Keratinocyte (primary cell): ENCODE data around the gene DHRS4. TPM values are rescaled to one million over a fixed set of nuclear protein-coding genes. Genes with fewer than 3 reads are reported as not detected.
"Not testable (repeated sequence)": the region's sequence is repeated elsewhere in the genome, so short reads cannot be mapped to it uniquely, and the experiment has no call there.

Experiments used
- DNase-seq: peaks from one replicate; pipeline ENCODE4 v3.0.0-alpha.2; 2011; ENCODE audit warnings: low read depth, missing footprints, low spot score
- FAIRE-seq: peaks from 2 replicates; lab custom pipeline; 2011; peaks lifted over from hg19 to GRCh38; lab: Jason Lieb, UNC
- H2AFZ ChIP-seq: 2 replicates; pipeline ENCODE4 v1.6.0; 2012; ENCODE audit warnings: low read length, control low read depth, inconsistent platforms; ENCODE audit not compliant: control insufficient read depth
- H3K27ac ChIP-seq: 2 replicates; pipeline ENCODE4 v1.5.1; 2011; ENCODE audit warnings: low read length; ENCODE audit not compliant: control insufficient read depth, insufficient read depth
- H3K27me3 ChIP-seq: 3 replicates; pipeline ENCODE4 v1.6.0; 2011; ENCODE audit warnings: low read length; ENCODE audit not compliant: control insufficient read depth, insufficient read depth; ENCODE audit errors: extremely low read depth
- H3K36me3 ChIP-seq, 2 experiments: 2 replicates in 1 of 2; 3 replicates in 1 of 2; pipeline ENCODE4 v1.5.1; 2011; ENCODE audit warnings: low read length in 2 of 2, mild to moderate bottlenecking in 1 of 2; ENCODE audit not compliant: control insufficient read depth in 2 of 2, insufficient read depth in 2 of 2; ENCODE audit errors: extremely low read depth in 1 of 2
- H3K4me1 ChIP-seq: 3 replicates; pipeline ENCODE4 v1.5.1; 2011; ENCODE audit warnings: low read length; ENCODE audit not compliant: control insufficient read depth, insufficient read depth; ENCODE audit errors: extremely low read depth
- H3K4me2 ChIP-seq: 3 replicates; pipeline ENCODE4 v1.6.0; 2011; ENCODE audit warnings: low read depth, low read length; ENCODE audit not compliant: control insufficient read depth, insufficient read depth; ENCODE audit errors: extremely low read depth
- H3K4me3 ChIP-seq, 3 experiments: fragments of 200-600 bp in 1 of 3; sonication (generic) in 1 of 3; 2 replicates in 2 of 3; 3 replicates in 1 of 3; pipeline ENCODE4 v1.5.1; 2011 to 2016; ENCODE audit warnings: low read length in 3 of 3, mild to moderate bottlenecking in 3 of 3, control low read depth in 2 of 3, inconsistent platforms in 1 of 3, low read depth in 1 of 3, mixed read lengths in 1 of 3, mixed run types in 1 of 3, moderate library complexity in 1 of 3; ENCODE audit not compliant: control insufficient read depth in 2 of 3, insufficient read depth in 2 of 3; ENCODE audit errors: extremely low read depth in 1 of 3
- H3K79me2 ChIP-seq: 2 replicates; pipeline ENCODE4 v1.6.0; 2012; ENCODE audit warnings: low read length; ENCODE audit not compliant: control insufficient read depth, insufficient read depth
- H3K9ac ChIP-seq: 3 replicates; pipeline ENCODE4 v1.6.0; 2011; ENCODE audit warnings: low read length; ENCODE audit not compliant: control insufficient read depth, insufficient read depth; ENCODE audit errors: extremely low read depth
- H3K9me1 ChIP-seq: 3 replicates; pipeline ENCODE4 v1.6.0; 2011; ENCODE audit warnings: low read length; ENCODE audit not compliant: control insufficient read depth, insufficient read depth; ENCODE audit errors: extremely low read depth
- H3K9me3 ChIP-seq: 2 replicates; pipeline ENCODE4 v1.5.1; 2012; ENCODE audit warnings: low read depth, low read length; ENCODE audit not compliant: control insufficient read depth
- H4K20me1 ChIP-seq: 3 replicates; pipeline ENCODE4 v1.6.0; 2011; ENCODE audit warnings: low read length; ENCODE audit not compliant: control insufficient read depth, insufficient read depth; ENCODE audit errors: extremely low read depth
- CTCF ChIP-seq, 3 experiments: IDR thresholded peaks in 1 of 3; conservative IDR thresholded peaks in 1 of 3; optimal IDR thresholded peaks in 1 of 3; 2 replicates in 2 of 3; 3 replicates in 1 of 3; pipeline versions ENCODE3 to v1.5.1; 2011; ENCODE audit warnings: low read length in 3 of 3, mild to moderate bottlenecking in 3 of 3, moderate library complexity in 2 of 3, control low read depth in 1 of 3, inconsistent platforms in 1 of 3; ENCODE audit not compliant: insufficient read depth in 2 of 3; ENCODE audit errors: extremely low read depth in 1 of 3
- EZH2 ChIP-seq: IDR thresholded peaks from one replicate; pipeline ENCODE4 v1.6.1; 2012; ENCODE audit warnings: inconsistent platforms, mild to moderate bottlenecking, low read length, moderate library complexity
- dilution Hi-C: fragments of 300-500 bp; cut with MboI; formaldehyde crosslinking; loops from one replicate; pipeline ENCODE4 v1.7.0; 2020; ENCODE audit warnings: low sequenced_read_pairs; ENCODE audit not compliant: extremely low pct_ligation_motif_present
- polyA plus RNA-seq, 5 experiments: library from polyadenylated mRNA; depleted of rRNA in 3 of 5; stranded (reverse) in 3 of 5; stranded (forward) in 1 of 5; unstranded in 1 of 5; fragments of >200 nt; gene quantifications; 1 replicate in 1 of 5; 2 replicates in 3 of 5; 3 replicates in 1 of 5; pipeline versions ENCODE4 v1.2.1 to v1.2.3, GENCODE V29; 2011 to 2012; ENCODE audit warnings: missing spikeins in 2 of 5, low read depth in 1 of 5, low replicate concordance in 1 of 5

DHRS4 gene
- polyA plus RNA-seq, 1 donor (not counting 4 experiments of a cell fraction or from before 2014, with no cell fraction given), result 22.8 TPM

GRCh38 chr14:23951590-23952201 is 1.9 kb upstream of the DHRS4 start:
- FAIRE-seq, result no peak
- Histone ChIP-seq H3K27me3 (no peaks in the 10 kb centered on the region), H3K79me2 (no peaks in the 10 kb centered on the region), H3K4me1 (peaks cover 7% of the 10 kb centered on the region), H3K36me3 (no peaks in the 10 kb centered on the region), H3K4me2 (no peak overlapping the region), H2AFZ (no peak overlapping the region), H4K20me1 (no peaks in the 10 kb centered on the region), H3K27ac (no peak overlapping the region), H3K9me3 (no peaks in the 10 kb centered on the region), H3K4me3 (no peak overlapping the region), H3K9ac (no peak overlapping the region), H3K9me1 (no peaks in the 10 kb centered on the region)
- no peak for DNase-seq
- dilution Hi-C loops, result no loop called here
- TF ChIP-seq CTCF (optimal IDR thresholded peaks at IDR 0.05 in 1 of 3, IDR thresholded peaks at IDR 0.05 in 1 of 3, conservative IDR thresholded peaks at IDR 0.05 in 1 of 3; ENCODE audit: extremely low read depth in 1 of 3, insufficient read depth in 2 of 3, low read length in 3 of 3) (peak in 1 of 3 experiments; percentile 11), EZH2 (no peak)

GRCh38 chr14:23953116-23953463 is 480 bp upstream of the DHRS4 start:
- H3K36me3 ChIP-seq, dilution Hi-C loops, H3K9me1 ChIP-seq, H3K9me3 ChIP-seq, H3K27me3 ChIP-seq, H3K79me2 ChIP-seq, H4K20me1 ChIP-seq, H3K4me1 ChIP-seq, FAIRE-seq, DNase-seq, H3K27ac ChIP-seq: not testable (repeated sequence)
- Histone ChIP-seq H3K4me3 (peak overlapping the region; percentile 80 to 90 (median 81)), H2AFZ (peak overlapping the region; percentile 80), H3K4me2 (peak overlapping the region; percentile 76), H3K9ac (peak overlapping the region; percentile 85)

GRCh38 chr14:23954279-23954614 is 677 bp downstream of the DHRS4 start:
- FAIRE-seq, H4K20me1 ChIP-seq, H3K9me1 ChIP-seq, H3K9me3 ChIP-seq, H3K27me3 ChIP-seq, DNase-seq, dilution Hi-C loops, H3K79me2 ChIP-seq, H3K4me1 ChIP-seq, H3K36me3 ChIP-seq: not testable (repeated sequence)
- Histone ChIP-seq H2AFZ (peak overlapping the region; percentile 27), H3K4me3 (peak overlapping the region; percentile 80 to 90 (median 81)), H3K27ac (peak overlapping the region; percentile 63), H3K9ac (peak overlapping the region; percentile 85), H3K4me2 (peak overlapping the region; percentile 76)

- H3K79me2 ChIP-seq, dilution Hi-C loops, H3K4me1 ChIP-seq, H3K36me3 ChIP-seq, H3K9me1 ChIP-seq, H3K9me3 ChIP-seq, FAIRE-seq, H3K4me2 ChIP-seq, H3K27ac ChIP-seq, H3K4me3 ChIP-seq, DNase-seq, H3K27me3 ChIP-seq, H4K20me1 ChIP-seq, H3K9ac ChIP-seq, H2AFZ ChIP-seq: not testable (repeated sequence)
These were observed 1.4 kb downstream of the DHRS4 start for GRCh38 chr14:23954965-23955364.
